ENCODE results near the gene DBH.

DBH gene

DNA sequence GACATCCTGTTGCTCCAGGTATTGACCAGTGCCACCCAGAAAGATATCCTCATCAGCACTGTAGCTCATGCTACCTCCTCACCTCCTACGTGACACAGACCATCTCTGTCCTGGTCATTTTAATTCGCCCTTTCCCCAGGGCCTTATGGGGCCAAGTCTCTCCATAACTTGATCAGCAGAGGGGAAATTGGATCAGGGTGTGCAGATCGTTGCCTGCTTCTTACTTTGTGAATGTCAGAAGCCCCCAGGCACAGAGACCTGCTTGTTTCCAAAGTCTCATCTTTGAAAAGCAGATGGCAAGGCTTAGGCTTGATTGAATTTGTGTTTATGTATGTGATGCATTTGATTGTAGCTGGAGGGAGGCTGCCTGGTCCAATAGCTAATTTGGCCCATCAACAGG is 8.8 kb upstream of the DBH start:
- no peak for DNase-seq

DNA sequence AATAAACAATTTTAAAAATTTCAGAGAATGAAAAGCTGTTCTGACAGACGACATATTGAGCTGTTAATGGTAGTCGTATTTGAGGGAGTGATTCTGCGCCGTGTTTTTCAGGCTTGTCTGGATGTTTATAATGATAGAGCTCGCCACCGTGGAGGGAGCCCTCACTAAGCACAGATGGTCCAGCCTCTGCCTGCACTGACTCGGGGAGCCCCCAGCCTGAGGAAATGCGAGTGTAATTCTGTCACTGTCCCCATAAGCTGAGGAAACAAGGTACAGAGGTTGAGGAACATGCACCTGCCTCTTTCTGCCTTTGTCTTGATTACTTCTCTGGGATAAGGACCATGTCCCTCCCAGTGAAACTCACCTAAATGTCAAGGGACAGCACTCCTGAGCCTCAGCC is 7.4 kb upstream of the DBH start:
- no peak for DNase-seq

DNA sequence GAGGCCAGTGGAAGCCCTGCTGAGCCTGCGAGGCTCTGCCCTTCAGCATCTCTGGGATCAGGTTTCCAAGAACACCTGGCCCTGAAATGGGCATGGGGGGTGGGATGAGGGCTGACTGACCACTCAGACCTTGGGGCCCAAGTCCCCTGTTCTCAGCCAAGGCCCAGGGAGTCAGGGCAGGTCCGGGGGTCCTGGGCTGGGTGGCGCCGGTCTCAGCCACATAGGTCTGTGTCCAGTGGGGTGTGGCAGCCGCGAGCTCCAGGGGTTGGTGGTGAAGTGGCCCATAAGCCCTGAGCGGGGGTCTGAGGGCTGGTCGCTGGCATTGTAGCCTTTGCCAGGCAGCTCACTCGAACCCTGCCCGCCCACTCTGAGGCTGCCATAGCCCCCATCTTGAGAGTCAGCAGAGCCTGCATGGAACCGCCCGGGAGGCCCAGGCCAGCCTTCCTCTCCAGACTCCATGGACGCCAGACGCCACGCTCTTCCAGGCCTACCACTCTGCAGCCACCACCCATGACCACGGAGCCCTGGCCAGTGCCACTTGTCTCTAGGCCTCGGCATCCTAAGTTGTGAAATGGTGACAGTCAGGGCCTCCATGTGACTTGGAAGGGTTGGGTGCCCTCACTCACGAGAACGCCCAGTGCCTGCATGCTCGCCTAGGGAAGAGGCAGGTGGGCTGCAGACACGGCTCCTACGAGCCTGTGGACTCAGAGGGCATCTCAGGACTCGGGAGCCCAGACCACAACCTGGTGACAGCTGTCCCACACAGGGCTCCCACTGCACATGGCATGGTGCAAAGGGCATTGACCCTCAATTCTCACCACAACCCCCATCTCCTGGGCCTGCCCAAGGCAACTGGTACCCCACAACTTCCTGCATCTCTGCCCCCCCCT is 6.7 kb upstream of the DBH start:
- DNase-seq = no peak

DNA sequence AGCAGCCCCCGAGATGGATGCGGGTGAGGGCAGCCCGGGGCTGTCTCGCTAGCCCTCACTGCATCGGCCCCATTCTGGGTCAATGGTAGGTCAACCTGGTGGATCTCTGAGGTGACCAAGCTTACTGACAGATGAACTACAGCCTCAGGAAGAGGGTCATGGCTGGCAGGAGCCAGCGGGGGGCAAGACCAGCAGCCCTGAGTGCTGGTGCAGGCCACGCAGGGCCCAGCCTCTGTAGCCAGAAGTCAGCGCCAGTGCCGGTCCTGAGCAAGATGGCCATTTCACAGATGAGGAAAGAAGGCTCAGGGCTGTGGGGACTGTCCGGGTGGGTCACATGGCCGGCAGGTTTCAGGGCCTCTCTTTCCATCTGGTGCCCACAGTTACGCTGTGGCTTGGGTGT is 5.1 kb upstream of the DBH start:
- DNase-seq = no peak

DNA sequence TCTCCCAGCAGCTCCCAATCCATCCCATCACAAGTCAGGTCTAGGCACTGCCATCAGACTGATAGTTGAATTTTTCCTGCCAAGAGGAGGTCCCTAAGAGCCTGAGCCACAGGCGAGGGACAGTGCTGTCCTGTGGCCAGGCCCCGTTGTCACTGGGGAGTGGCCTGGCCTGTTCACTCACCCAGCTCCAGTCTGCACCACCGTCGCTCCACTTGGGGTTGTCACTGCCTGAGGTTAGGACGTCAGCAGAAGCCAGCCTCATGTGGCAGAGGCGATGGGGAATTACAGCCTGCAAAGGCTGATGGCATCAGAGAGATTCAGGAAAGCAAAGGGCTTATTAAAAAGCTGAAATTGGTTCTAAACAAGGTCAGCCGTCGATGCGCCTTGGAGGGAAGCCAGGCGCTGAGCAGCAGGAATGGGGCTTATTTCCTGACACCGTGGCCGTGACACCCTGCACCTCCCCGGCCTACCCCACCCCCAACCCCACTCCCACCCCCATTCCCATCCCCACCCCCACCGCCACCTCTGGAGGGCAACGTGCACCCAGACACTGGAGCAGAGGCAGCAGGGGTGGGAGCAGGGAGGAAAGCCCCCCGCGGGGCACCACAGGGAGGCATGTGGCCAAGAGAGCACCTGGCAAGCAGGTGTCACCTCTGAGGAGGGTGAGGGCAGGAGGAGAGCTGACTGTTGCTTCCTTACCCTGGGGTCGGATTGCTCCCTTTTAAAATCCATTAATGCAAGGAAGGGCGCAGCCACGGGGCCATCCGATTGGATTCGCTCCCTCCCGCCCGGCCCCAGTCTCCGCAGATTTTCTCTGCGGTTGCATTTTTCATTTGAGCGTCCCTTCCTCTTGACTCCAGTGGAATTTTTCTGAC is 3.1 kb upstream of the DBH start:
- DNase-seq = no peak

DNA sequence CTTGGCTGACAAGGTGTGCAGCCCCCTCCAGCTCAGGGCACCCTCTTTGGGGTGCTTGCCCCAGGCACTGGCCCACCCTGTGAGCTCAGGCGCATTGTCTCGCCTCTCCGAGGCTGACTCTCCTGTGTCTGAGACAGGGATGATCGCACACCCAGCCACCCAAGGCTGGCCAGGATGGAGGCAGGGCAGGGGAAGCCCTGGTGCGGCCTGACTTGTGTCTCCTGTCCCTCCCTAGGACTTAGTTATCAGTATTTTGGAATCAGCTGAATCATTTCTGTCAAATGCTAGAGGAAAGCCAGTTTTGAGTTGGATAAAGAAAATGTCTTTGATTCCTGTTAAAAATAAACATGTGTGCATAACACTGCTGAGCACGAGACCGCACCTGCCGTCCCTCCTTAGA is 2.5 kb upstream of the DBH start:
- DNase-seq = no peak

DNA sequence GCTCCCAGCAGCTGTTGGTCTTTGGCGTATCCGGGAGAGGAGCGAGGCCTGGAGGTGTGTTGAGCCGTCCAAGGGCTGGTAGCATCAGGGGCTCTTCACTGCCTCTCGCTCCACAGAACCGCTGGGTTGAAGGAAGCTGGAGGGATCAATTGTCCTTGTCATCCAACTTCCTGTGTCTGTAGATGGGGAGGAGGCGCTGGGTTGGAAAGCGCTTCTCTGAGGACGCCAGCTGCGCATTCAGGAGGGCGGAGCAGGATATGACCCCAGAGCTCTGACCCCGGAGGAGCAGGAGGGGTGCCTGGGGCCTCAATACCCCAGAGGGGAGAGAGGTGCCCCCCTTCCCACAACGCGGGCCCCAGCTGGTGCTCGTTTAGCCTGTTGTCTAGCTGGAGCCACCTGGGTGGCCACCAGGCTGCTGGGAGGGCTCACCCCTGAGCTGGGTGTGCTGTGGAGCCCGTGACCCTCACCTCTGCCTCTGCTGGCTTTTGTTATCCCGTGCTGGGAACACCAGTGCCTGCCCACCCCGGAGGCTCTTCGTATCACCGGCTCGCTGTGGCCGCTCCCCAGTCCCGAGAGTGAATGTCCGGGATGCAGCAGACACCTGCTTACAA is 2.0 kb upstream of the DBH start:
- no peak for DNase-seq

DNA sequence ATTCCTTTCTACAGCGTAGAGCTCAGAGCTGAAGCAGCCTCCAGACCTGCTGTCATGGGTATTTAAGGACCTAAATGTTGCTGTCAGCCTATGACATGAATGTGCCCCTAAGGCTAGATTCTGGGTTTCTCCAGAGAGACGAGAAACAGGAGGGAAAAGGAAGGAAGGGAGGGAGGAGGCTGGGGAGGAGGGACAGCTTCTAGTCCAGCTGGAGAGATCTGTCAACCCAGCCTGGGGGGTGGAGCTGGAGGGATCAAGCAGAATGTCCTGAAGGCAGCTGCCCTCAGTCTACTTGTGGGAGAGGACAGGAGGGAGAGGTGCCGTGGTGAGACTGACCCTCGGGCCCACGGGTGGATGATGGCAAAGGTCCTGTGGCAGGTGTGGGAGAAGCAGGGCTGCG is 1.1 kb upstream of the DBH start:
- no peak for DNase-seq

DNA sequence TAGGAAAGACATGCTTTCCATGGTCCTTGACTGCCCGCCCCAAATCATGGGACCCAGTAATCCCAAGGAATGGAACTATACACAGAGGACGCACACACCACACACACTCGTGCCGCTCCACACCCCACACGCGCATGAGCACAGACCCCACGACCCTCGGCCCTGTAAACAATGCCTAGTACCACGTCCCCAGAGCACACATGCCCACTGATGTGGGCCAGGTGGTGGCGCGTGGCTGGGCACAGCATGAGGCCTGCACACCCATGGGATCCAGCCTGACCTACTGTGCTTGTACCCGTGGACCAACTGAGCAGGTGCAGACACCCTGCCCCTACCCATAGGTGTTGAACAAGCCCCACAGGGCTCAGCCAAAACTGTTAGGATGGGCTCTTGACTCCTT is 739 bp downstream of the DBH start:
- no peak for DNase-seq

DNA sequence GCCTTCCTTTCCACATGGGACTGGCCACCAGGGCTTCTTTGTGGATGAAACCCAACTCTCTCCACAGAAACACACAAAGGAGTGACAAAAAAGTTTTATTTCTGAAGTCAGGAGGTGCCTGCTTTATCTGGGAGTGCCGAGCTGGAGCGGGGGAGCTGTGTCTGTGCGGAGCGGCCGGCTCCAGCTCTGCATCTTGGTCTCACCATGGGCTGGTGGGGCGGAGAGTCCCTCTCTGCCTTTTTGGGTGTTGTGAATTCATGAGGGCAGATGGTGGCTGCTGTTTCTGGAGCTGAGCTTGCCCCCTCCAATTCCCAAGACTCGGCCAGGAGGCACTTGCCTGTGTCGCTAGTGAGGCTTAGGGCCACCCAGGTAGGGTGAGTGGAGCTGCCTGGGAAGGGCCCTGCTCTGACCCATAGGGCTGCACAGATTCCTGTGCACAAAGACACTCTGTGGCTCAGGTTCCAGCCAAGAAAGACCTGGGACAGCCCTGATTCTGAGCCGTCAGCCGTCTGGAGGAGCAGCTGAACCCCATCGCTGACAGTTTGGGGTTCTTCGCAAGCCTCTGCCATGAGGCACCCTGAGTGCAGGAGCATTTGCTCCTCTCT is 1.4 kb downstream of the DBH start:
- no peak for DNase-seq

DNA sequence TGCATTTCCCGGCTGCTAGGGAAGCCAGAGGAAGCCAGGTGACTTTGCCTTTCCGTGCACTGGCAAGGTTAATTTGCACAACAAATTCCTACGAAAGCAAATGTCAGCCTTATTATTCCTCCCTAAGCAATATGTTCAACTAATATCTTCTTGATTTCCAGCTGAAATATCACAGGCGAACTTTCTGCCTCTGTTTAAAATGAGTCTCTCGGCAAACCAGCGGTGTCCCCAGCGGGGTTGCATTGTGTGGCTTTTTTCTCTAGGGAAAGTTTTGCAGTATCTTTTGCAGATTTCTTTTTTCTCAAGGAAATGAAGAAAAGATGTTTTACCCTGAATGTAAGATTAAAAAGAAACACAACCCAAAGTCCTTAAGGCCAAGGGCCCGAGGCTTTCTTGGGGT is 1.9 kb downstream of the DBH start:
- no peak for DNase-seq

DNA sequence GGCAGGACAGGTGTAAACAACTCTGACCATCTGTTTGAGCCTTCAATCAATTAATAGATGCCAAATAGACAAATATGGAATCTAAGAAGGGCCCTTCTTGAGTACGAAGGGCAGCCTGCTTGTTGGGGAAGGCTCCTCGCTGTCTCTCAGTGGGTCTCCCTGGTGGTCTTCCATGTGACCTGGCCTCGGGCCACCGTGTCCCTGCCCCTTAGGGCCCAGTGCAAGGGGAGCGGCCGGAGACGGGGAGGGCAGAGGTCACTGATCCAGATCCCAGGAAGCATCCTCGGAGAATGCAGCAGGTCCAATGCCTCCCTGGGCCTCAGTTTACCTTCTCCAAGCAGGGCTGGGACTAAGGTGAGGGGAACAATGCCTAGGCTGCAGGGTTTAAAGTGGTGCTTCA is 2.5 kb downstream of the DBH start:
- no peak for DNase-seq

DNA sequence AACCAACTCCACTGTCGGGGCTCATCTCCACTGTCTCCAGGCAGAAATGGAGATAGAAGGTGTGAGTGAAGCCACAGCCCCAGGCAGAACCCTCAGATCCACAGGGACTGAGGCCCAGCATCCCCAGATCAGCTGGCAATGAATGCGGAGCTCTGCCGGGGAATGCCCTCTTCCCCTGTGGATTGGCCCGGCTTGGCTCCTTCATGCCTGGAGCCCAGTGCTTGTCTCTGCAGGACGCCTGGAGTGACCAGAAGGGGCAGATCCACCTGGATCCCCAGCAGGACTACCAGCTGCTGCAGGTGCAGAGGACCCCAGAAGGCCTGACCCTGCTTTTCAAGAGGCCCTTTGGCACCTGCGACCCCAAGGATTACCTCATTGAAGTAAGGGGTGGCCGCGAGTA is 3.5 kb downstream of the DBH start:
- no peak for DNase-seq

DNA sequence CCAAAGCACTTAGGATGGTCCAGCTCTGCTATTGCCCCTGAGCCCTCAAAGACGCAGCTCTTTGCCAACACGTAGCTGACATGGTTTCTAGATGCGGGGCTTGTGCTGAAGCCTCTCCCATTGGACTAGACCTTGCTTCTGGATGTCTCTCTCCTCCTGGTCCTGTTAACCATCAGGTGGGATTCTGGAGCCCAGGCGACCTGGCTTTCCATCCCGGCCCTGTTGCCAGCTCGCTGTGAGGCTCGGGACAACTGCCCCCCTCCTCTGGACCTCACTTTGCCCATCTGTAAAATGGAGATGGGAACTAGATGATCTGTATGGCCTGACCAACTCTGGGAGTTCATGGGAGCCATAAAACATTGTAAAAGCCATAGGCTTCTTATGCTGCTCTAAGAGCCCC is 4.0 kb downstream of the DBH start:
- DNase-seq = no peak

DNA sequence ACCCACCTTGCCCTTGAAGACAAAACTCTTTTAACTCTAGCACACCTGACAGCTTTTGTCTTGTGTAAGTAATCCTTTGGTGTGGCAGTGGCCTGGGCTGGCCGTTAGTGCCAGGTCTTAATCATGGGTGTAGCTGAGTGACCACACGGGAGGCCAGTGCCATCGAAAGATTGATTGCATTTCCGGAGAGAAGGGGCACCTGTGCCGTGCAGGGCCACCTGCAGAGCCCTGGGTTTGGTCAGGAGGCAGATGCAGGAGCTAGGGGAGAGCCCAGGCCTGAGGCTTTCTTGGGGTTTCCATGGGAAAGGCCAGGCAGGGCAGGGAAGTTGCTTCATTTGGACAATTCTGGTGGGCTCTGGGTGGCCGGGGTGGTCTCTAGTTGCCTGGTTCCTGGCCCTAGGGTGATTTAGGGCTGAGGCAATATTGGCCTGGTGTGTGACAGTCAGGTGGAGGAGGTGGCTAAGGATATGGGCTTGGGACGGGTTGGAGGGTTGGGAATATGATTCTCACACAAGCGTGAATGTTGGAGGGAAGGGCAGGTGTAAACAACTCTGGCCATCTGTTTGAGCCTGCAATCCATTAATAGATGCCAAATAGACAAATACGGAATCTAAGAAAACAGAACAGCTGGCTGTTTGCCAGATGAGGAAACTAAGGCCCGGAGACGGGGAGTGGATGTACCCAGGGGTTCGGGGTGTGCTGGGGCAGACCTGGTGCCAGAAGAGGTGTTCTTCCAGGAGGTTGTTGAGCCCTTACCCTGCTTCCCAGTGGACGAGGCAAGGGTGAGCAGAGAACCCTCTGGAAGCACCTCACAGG is 4.6 kb downstream of the DBH start:
- no peak for DNase-seq

DNA sequence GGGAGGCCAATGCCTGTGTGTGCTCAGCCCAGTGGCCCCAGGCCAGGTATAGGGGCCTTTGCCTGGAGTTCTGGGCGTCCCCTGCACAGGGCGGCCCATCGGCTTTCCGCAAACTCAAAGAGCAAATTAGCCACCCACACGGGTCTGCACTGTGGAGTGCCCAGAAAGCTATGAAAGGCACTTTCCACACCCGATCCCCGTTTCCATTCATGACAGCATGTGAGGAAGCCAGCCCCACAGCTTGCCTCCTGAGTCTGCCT is 5.2 kb downstream of the DBH start:
- DNase-seq = no peak

DNA sequence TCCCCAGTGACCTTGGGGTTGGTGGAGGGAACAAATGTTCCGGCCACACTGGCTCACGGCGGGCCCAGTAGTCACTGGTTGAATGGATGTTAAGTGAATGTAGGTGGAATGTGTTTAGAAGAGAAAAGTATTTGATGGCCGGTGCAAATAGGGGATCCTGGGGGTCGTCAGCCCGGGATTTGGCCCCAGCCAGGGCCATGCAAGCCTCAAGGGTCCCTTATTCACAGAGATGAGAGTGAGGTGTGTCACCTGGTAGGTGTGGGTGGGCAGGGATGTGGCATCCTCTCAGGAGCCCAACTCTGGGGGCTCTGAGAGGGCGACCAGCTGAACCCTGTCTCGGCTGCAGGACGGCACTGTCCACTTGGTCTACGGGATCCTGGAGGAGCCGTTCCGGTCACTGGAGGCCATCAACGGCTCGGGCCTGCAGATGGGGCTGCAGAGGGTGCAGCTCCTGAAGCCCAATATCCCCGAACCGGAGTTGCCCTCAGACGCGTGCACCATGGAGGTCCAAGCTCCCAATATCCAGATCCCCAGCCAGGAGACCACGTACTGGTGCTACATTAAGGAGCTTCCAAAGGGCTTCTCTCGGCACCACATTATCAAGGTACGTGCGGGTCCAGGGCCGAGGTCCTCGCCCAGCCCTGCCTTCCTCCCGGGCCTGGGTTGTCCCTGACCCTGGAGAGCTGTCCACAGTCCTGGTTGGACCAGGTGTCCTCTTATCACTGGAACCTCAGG is 5.9 kb downstream of the DBH start:
- DNase-seq = no peak

DNA sequence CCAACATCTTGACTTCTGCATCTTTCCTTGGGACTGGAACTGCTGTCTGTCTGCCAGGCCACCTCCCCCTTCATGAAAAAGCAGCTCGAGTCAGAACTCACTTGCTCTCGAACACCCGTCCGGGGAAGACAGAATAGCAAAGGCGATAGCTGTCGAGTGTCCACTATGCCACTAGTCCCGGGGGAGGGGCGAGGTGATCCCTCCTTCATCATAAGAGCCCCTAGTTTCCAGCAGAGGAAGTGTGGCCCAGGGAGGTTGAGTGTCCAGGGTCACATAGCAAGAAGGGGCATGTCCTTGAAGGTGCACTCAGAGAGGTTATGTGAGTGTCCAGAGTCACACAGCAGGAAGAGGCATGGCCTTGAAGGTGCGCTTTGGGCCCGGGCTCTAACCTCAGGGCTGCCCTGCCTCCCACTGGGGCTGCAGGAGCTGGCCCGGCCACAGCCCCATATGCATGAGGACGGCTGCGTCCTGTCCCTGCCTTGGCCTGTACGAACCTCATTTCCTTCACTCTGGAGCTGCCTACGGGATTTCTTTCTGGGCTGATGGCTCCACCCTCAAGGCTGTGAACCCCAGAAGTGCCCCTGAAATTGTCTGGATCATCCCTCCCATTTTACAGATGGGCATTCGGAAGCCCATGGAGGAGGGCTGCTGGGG is 6.7 kb downstream of the DBH start:
- no peak for DNase-seq

DNA sequence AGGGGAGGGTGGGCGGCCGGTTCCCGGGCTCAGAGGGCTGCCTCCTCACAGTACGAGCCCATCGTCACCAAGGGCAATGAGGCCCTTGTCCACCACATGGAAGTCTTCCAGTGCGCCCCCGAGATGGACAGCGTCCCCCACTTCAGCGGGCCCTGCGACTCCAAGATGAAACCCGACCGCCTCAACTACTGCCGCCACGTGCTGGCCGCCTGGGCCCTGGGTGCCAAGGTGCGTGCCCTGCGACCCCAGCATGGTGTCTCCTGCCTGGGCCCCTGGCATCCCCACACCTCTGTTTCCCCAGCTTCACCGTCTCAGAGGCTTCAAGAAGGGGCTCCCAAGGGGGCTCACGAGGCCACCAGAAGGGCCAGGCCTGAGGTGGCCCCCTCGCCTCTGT is 7.2 kb downstream of the DBH start:
- DNase-seq = no peak

DNA sequence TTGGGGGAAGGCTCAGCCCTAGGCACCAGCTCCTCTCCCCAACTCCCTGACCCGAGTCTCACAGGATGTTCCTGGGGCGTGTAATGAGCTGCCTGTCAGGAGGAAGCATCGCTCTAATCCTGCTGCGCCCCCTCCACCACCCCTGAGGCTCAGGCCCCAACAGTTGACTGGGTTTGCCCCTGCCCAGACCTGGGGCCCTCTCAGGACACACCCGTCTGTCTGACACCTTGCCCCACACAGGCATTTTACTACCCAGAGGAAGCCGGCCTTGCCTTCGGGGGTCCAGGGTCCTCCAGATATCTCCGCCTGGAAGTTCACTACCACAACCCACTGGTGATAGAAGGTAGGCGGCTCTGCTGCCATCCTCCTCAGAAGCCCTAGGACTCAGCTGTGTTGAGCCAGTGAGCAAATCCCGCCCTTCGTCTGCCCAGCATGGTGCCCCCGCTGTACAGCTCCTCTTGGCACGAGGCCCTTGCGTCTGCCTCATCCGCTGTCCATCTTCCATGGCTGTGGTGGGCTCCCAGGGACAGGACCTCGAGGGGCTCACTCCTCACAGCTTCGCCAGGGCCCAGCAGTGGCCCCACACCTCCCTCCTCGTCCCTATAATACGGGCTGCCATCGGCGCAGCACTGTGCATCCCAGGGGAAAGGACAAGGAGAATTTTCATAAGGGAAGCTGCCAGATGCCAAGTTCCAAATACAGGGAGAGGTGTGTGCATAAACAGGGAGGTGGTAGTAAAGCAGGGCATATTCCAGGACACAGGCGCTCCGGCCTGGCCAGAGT is 8.0 kb downstream of the DBH start:
- no peak for DNase-seq

Measured in activated naive CD4-positive, alpha-beta T cell (primary cell).